Stimulated activated CD8-positive, alpha-beta memory T cell treated with anti-CD3 and anti-CD28 coated beads, Interleukin-4, amount 100 ng/mL, for 1 hour (primary cell): ENCODE results near the gene HGF.
"Not testable (repeated sequence)": the region's sequence is repeated elsewhere in the genome, so short reads cannot be mapped to it uniquely, and the experiment has no call there.

Experiments used
- DNase-seq, 2 donors: peaks; one replicate each; pipeline ENCODE4 v3.0.0-alpha.2; 2020; ENCODE audit warnings: low read depth in 2 of 2, low spot score in 1 of 2

The HGF gene

GRCh38 chr7:81769891-81770727 is at the start of gene HGF:
Gene HGF, minus strand, starts transcription at chr7:81770047. Its CDS starts 76 bp downstream, at chr7:81769971.
- no peak for DNase-seq

GRCh38 chr7:81816312-81816711 is 46.5 kb upstream of the HGF start:
- DNase-seq: no peak

- not testable (repeated sequence) for DNase-seq
These were observed 43.1 kb upstream of the HGF start for GRCh38 chr7:81812866-81813476.

DNA sequence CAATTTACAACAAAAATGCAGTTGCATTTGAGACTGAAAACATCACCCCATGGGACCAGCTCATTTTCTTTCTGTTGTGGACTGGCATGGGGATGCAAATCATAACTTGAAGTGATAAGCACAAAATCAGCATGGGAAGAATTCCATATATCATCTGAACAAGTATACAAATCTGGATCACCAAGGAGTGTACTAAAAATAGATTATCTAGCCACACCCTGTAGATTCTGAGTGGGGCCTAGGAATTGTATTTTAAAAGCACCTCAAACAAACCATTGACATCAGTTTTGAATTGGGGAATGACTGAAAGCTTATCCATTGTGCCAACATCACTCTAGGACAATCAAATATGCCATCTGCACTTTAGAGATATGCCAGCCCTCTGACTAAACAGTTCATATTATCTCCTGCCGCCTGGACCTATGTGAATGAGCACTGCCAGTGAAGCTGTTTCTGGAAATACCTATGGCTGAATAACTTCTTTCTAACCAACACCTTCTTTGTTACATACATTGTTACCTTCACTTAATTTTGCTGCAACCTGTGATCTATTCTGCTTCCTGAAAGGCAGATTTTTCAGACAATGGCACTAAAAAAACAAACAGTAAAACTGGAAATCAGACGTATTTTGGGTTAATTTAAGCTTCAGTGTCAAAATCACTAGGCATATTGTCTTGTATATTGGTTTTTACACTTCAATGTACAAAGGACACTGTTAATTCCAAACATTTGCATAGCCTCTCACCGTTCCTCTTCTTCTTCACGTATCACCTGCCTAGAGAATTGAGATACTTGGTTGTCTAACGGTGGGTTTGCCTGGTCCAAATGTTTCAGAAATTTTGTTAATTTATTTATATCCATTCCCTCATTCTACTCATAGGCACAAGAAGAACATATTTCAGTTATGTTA is 42.4 kb upstream of the HGF start:
- no peak for DNase-seq

DNA sequence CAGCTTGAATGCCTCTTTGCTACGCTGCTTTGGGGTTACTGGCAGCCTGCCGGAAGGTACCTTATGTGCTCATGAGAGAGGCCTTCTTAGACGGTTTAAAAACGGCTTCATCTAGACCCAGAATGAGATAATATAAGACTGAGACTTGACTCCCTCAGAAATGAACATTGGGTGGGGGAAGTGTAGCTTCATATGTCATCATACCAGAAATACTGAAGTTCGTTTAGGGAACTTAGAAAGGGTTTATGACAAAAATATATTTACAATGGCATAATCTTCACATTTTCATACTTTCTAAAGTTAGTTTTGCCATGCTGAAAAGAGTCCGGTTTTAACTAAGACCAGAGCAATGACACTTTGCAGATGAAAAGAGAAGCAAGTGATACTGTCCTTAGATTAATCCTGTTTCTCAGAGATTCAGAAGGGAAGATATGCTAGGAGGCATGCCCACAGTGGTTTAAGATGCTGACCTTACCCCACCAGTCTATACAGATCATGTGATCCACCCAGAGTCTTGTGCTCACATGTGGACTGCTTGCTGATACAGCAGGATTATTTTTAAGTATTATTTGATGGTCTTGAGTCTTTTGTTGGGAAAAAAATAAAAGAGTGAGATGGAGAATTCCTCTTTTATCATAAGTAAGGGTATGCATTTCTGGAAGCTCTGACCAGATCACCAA is 40.8 kb upstream of the HGF start:
- DNase-seq: no peak

GRCh38 chr7:81808310-81808709 is 38.5 kb upstream of the HGF start:
- DNase-seq: not testable (repeated sequence)

GRCh38 chr7:81803267-81803666 is 33.4 kb upstream of the HGF start:
- DNase-seq: no peak

- no peak for DNase-seq
These were observed 32.4 kb upstream of the HGF start for GRCh38 chr7:81802251-81802650.

GRCh38 chr7:81801532-81801931 is 31.7 kb upstream of the HGF start:
- DNase-seq: no peak

DNA sequence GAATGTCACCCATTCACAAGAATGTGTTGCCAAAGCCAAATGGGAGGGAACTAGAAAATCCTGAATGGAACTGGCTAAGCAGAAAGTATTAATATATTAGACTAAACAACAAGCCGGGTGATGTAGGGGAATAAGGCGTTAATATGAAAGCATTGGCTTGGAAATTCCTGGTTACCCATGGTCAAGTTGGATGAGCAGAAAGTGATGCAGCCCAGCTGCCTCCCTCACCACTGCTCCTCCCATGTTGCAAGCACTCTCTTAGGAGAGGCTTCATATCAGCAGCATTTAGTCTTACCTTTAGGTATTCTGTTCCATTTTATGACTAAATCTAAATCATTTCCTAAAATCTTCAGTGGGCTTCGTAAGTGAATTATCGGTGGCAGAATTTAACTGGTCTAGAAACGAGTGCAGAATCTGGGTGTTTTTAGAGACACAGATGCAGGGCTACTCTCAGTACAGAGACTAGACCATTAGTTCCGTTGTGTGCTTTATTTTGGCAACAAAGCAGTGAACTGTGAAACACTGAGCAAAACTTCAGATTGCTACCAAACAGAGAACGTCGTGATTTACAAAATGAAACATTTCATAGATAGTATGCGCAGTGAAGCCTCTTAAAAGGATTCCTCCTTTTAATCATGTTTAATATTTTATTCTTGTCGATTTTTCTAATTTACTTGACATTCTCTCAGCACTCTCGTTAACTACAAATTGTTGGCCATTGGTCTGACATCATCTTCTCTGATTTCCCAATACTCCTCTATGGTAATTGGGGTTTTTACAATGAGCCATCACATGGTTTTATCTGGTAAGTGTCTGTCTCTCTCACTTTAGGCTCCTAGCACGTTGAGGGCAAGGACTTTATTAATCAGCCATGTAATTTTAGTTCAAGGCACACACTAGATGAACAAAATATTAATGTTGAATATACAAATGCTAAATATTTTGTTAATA is 22.0 kb upstream of the HGF start:
- DNase-seq: no peak

GRCh38 chr7:81790686-81791085 is 20.8 kb upstream of the HGF start:
- no peak for DNase-seq

- DNase-seq: no peak
These were observed 20.3 kb upstream of the HGF start for GRCh38 chr7:81790120-81790500.

DNA sequence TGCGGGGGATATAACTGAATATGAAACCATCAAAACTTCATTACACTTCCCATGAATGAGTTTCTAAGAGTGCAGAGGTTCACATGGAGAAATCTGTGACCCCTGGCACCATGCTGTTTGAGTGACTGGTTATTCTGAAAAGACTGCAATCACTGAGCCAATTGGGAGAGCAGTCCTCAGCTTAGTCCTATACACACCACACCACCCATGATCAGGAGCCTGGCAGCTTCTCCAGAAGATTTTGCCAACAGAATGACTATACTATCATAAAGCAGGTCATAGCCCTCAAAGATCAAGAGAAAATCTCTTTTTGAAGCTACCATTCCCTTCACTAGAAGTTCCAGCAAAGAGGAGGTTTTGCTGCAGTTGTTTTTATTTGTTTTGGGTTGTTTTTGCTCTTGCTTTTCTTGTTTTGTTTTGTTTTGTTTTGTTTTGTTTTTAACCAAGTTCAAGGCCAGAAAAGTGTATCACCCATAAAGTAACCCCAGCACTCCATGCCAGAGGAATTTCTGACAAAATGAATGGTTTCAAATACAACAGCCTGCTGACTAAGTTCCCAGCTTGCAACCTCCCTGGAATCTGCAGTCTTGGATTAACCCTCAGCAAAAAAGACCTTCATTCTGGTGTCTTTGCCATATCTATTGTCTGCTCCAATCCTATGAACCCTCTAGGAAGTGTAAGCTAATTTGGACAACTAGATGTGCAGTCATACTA is 19.7 kb upstream of the HGF start:
- DNase-seq: no peak

DNA sequence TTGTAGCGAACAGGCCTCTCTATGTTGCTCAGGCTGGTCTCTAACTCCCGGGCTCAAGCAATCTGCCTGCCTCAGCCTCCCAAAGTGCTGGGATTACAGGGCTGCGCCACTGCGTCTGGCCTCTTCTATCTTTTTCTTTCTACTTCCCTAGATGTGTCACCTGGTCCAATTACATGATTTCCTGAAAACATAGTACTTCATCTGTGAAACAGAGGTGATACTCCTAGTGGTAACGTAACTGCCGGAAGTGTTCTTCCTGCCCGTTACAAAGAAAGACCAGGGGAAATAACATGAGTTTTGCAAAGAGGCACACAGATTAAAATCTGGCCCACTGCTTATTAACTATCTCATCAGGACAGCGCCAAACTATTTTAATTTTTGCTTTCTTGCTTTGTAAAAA is 18.4 kb upstream of the HGF start:
- DNase-seq: no peak

DNA sequence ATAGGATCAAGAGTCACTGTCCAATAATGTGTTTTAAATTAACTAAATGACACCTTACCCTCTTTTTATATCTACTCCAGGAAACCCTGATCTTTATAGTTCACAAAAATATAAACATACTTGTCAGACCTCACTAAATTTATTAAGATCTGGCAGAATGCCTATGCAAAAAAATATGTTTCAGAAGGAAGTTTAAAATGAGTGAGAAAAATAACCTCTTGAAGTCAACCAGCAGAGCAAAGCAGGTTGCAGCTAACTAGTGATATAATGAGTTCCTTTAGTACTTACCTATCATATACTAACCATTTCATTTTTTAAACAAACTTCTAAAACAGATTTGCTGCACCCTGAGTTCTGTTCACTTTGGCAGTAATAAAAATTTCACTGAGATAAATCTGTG is 14.0 kb upstream of the HGF start:
- DNase-seq: no peak

DNA sequence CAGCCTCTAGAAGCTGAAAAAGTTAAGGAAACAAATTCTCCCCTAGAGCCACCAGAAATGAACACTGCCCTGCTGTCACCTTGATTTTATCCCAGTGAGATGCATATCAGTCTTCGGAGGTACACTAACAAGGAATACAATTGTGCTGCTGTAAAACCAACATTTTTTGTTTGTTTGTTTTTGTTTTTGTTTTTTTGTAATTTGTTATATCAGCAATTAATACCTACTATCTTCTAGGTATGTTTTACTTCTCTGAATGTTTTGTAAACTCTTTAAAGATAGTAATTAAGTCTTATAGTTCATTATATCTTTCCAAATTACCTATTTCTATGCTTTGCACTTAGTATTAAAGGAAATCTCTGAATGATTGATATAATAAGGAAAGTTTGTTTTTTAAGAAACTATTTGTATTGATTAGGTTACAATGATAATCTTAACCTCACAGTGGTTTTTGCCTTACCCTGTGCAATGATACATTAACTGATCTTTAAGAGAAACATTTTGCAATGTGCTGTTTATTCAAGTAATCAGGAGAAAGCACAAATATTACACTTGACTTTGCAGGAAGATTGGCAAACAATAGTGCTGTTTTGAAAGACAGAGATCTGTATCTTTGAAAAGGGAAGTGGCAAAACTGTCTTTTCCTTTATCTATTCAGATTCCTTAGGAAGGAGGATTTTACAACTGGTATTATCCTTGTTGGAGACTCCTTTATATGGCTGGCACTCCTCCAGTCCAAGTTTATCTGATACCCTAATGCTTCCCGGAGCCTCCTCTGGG is 11.3 kb upstream of the HGF start:
- no peak for DNase-seq

- no peak for DNase-seq
These were observed 9.9 kb upstream of the HGF start for GRCh38 chr7:81779706-81780105.

DNA sequence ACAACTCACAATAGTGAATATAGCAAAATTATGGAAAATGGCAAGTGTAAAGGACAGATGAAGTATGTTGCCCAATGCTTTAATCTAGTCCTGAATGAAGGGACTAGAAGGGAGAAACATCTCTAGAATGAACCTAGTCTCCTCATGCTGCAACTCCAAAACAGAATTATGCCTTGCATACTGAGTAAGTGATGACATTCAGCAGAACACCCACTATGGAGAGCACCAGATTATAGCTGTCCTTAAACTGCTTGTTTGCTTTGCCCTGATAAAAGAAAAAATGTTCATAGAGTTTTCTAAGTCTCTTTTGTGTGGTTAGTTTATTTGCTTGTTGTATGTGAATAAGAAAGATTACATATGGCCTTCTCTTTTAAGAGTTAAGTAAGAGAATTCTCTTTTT is 7.8 kb upstream of the HGF start:
- DNase-seq: no peak
